ENCODE data around the gene LAMA3. TPM values are rescaled to one million over a fixed set of nuclear protein-coding genes. Genes with fewer than 3 reads are reported as not detected.

Gene LAMA3
- total RNA-seq, 2 experiments from 2014 or later = 0.07 TPM; not detected in 1

DNA sequence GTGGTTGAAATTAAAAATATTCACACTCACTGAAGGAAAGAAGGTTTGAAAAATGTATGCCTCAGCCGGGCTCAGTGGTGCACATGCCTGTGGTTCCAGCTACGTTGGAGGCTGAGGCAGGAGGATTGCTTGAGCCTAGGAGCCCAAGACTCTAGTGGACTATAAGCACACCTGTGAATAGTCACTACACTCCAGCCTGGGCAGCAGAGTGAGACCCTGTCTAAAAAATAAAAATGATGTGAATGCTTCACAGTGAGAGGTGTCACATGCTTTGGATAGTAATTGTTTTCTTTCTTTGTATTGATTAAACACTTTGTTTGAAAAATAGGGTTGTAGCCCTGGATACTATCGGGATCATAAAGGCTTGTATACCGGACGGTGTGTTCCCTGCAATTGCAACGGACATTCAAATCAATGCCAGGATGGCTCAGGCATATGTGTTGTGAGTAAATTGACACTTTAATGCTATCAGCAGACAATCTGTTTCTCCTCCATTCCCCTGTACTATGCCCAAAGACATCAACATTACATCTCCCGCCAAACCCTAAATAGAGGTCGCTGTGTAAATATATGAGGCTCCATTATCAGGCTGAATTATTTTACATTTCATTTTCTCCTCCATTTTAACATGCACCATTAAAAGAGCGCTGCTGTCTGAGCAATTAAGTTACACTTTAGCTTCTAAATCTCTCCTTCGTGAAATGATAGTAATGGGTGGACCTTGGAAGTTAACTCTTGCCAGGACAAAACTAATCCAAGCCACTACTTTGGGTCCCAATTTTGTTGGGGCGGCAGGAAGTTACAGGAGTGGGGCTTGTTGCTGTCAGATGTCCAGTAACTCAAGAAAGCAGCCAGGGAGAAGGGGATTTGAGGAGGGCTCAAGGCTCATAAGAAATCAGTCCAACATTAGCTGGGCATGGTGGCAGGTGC, 187.0 kb downstream of the LAMA3 start:
- H3K36me3 Mint-ChIP-seq = no peaks in the 10 kb centered on the region
- no peak for DNase-seq
- H3K27me3 Mint-ChIP-seq = no peaks in the 10 kb centered on the region
- no peaks in the 10 kb centered on the region for H3K9me3 Mint-ChIP-seq
- CTCF ChIA-PET = no interaction called here
- intact Hi-C loops (cut with micrococcal nuclease) = no loop called here
- no peak overlapping the region for H3K27ac Mint-ChIP-seq
- peaks cover 22% of the 10 kb centered on the region for H3K4me1 Mint-ChIP-seq (ENCODE audit: low read depth)
- H3K4me3 Mint-ChIP-seq = no peak overlapping the region
- POLR2A ChIA-PET = no interaction called here

DNA sequence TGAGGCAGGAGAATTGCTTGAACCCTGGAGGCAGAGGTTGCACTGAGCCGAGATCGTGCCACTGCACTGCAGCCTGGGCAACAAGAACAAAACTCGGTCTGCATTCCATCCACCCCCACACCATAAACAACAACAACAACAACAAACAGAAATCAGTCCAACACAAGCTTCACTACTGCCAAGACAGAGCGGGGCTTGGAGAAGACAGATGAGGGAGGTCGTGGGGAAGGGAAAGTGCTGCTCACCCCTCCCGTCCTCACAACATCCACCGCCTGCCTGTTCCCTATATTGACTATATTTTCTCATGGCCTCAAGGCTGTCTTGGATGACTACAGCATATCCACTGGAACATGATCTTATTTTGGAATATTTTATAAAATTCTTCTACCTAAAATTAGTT, 187.7 kb downstream of the LAMA3 start:
- Mint-ChIP-seq H3K4me3 (no peak overlapping the region), H3K9me3 (no peaks in the 10 kb centered on the region), H3K4me1 (ENCODE audit: low read depth) (peaks cover 15% of the 10 kb centered on the region), H3K36me3 (no peaks in the 10 kb centered on the region), H3K27me3 (no peaks in the 10 kb centered on the region), H3K27ac (no peak overlapping the region)
- CTCF ChIA-PET = interaction anchor here (1.2 kb wide), 1 partner anchor 378 kb away, joined by 3 read pairs; no protein-coding TSS in a partner anchor
- POLR2A ChIA-PET = no interaction called here
- no peak for DNase-seq
- intact Hi-C loops (cut with micrococcal nuclease) = no loop called here

GRCh38 chr18:23877371-23877770, 188.1 kb downstream of the LAMA3 start:
- ChIA-PET POLR2A (no interaction called here), CTCF (interaction anchor here (1.2 kb wide), 1 partner anchor 379 kb away, joined by 3 read pairs; no protein-coding TSS in a partner anchor)
- no peaks in the 10 kb centered on the region for H3K36me3 Mint-ChIP-seq
- no peaks in the 10 kb centered on the region for H3K27me3 Mint-ChIP-seq
- intact Hi-C loops (cut with micrococcal nuclease) = no loop called here
- no peak overlapping the region for H3K4me3 Mint-ChIP-seq
- no peak overlapping the region for H3K27ac Mint-ChIP-seq
- H3K4me1 Mint-ChIP-seq (ENCODE audit: low read depth) = peaks cover 10% of the 10 kb centered on the region
- DNase-seq = no peak
- no peaks in the 10 kb centered on the region for H3K9me3 Mint-ChIP-seq

DNA sequence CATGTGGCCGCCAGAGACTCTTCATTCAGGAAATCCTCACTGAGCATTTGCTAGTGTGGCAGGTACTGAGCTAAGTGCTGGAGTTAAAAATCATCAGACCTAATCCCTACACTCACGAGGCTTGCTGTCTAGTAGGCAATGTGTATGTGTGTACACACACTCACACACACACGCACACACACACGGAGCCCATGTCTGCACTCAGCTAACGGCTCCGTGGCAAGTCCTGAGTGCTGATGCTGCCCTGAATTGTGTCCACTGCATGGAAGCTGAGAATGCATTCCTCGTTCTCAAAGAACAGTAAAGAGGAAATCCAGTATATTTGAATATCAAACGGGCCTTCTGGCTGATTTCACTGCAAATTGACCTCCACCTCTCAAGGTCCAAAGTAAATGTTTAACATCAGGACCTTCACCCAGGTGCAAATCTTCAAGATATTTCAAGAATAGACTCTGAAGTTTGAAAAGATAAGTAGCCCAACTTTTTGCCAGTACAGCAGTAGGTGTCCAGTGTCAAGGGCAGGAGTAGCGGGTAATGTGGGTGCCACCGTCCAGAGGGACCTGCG, 189.2 kb downstream of the LAMA3 start:
- peaks cover 3% of the 10 kb centered on the region for H3K4me1 Mint-ChIP-seq (ENCODE audit: low read depth)
- DNase-seq = no peak
- intact Hi-C loops (cut with micrococcal nuclease) = no loop called here
- no peaks in the 10 kb centered on the region for H3K9me3 Mint-ChIP-seq
- no peak overlapping the region for H3K27ac Mint-ChIP-seq
- H3K36me3 Mint-ChIP-seq = no peaks in the 10 kb centered on the region
- CTCF ChIA-PET = interaction anchor here (1.2 kb wide), 1 partner anchor 380 kb away, joined by 3 read pairs; no protein-coding TSS in a partner anchor
- H3K27me3 Mint-ChIP-seq = no peaks in the 10 kb centered on the region
- no peak overlapping the region for H3K4me3 Mint-ChIP-seq
- POLR2A ChIA-PET = no interaction called here

DNA sequence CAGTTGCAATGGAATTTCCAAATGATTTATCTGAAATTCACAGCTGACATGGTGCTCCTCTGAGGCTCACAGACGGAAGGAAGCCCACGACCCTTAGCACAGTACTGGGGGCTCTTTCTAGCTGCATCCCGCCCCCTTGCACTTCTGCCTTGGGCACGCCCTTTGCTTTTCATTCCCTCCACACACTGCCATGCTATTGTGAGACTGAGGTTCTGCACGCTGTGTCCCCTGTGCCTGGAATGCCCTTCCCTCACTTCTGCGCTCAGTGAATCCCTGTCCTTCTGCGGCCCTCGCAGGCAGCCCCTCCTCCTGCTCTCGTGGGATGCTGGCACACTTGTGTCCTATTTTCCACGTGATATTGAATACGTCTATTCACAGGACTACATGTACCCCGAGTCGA, 189.9 kb downstream of the LAMA3 start:
- CTCF ChIA-PET = no interaction called here
- H3K4me3 Mint-ChIP-seq = no peak overlapping the region
- POLR2A ChIA-PET = no interaction called here

GRCh38 chr18:23879544-23879943, 190.3 kb downstream of the LAMA3 start:
- intact Hi-C loops (cut with micrococcal nuclease) = no loop called here
- DNase-seq = no peak
- no peak overlapping the region for H3K27ac Mint-ChIP-seq
- no peaks in the 10 kb centered on the region for H3K27me3 Mint-ChIP-seq
- H3K4me3 Mint-ChIP-seq = no peak overlapping the region
- H3K36me3 Mint-ChIP-seq = no peaks in the 10 kb centered on the region
- peaks cover 3% of the 10 kb centered on the region for H3K4me1 Mint-ChIP-seq (ENCODE audit: low read depth)
- no peaks in the 10 kb centered on the region for H3K9me3 Mint-ChIP-seq
- ChIA-PET CTCF (no interaction called here), POLR2A (no interaction called here)

More for the DNA sequence above, 189.9 kb downstream of the LAMA3 start:
- no peaks in the 10 kb centered on the region for H3K27me3 Mint-ChIP-seq
- H3K9me3 Mint-ChIP-seq = no peaks in the 10 kb centered on the region
- H3K27ac Mint-ChIP-seq = no peak overlapping the region
- DNase-seq = no peak
- intact Hi-C loops (cut with micrococcal nuclease) = no loop called here
- H3K4me1 Mint-ChIP-seq (ENCODE audit: low read depth) = peaks cover 3% of the 10 kb centered on the region
- no peaks in the 10 kb centered on the region for H3K36me3 Mint-ChIP-seq

DNA sequence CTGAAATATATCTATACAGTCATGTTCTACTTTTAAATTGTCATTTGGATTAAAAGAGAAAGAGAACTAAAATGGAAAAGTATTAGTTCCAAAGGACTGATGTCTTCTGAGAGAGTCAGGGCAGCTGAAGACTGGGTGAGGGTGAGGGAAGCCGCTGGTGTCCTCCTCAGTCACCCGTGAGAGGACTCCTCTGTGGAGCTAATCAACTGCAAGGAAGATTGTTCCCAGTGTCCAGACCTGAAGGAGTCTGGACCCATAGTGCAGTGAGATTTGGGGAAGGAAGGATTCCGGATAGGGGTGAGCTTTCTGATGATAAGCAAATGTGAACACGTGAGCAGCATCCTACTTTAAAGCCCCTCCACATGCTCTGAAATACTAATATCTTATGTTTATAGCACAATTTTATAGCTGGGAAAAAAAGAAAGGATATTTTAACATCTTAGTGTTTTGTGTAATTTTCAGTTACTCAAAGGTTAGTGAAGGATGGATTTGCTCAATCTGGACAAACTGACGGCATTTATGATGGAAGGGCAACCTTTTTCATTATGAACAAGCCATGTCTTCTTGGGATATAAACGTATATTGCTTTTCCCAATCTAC, 190.8 kb downstream of the LAMA3 start:
- Mint-ChIP-seq H3K27me3 (no peaks in the 10 kb centered on the region), H3K9me3 (no peaks in the 10 kb centered on the region), H3K36me3 (no peaks in the 10 kb centered on the region), H3K4me1 (ENCODE audit: low read depth) (peaks cover 5% of the 10 kb centered on the region), H3K4me3 (no peak overlapping the region), H3K27ac (no peak overlapping the region)
- intact Hi-C loops (cut with micrococcal nuclease) = no loop called here
- ChIA-PET CTCF (interaction anchor here (0.7 kb wide), 1 partner anchor 177 kb away, joined by 3 read pairs; no protein-coding TSS in a partner anchor), POLR2A (no interaction called here)
- DNase-seq = no peak

DNA sequence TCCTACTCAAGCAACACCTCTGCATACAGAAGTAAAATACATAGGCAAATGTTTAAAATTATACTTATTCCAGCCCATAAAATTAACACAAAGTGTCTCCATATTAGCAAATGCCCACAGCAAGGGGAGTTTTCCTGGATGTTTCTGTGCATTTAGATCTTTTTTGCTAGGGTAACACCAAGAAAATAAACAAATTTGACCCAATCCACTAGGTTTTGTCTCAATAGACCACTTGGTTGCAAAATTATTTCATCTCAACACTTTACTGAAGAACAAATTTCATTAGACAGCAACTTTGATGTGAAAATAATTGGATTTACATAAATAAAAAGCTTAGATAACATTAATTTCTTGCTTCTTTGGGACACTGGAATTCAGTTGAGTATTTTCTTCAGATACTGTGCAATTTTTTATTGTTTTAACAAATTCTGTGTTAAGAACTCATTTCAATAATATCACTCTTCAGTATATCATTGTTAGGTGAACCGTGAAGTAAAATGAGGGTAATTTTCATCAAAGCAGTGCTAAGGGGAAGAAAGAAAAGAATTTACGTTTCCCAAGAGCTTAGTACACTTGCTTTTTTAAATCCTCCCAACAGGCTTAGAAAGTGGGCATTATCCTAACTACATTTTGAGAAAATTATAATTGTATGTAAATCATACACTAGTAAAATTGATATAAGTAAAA, 191.8 kb downstream of the LAMA3 start:
- ChIA-PET CTCF (no interaction called here), POLR2A (no interaction called here)
- no peaks in the 10 kb centered on the region for H3K9me3 Mint-ChIP-seq
- no peak for DNase-seq
- intact Hi-C loops (cut with micrococcal nuclease) = no loop called here
- H3K4me3 Mint-ChIP-seq = no peak overlapping the region
- H3K36me3 Mint-ChIP-seq = no peaks in the 10 kb centered on the region
- no peaks in the 10 kb centered on the region for H3K27me3 Mint-ChIP-seq
- no peak overlapping the region for H3K27ac Mint-ChIP-seq
- H3K4me1 Mint-ChIP-seq (ENCODE audit: low read depth) = peaks cover 14% of the 10 kb centered on the region

DNA sequence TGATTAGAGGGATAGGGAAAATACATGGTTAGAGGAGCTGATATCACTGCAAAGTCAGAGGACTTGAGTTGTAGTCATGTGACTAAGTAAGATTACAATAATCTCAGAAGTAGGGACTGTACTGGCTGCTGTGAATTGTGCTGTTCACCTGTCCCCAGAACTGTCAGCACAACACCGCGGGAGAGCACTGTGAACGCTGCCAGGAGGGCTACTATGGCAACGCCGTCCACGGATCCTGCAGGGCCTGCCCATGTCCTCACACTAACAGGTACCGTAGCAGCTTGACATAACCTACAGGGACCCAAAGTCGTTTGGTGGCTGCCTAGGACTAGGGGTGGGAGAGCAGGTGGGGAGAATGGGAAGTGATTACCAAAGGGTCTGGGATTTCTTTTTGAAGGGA, 192.5 kb downstream of the LAMA3 start:
- H3K27ac Mint-ChIP-seq = no peak overlapping the region
- H3K27me3 Mint-ChIP-seq = no peaks in the 10 kb centered on the region
- peaks cover 14% of the 10 kb centered on the region for H3K4me1 Mint-ChIP-seq (ENCODE audit: low read depth)
- H3K4me3 Mint-ChIP-seq = no peak overlapping the region
- intact Hi-C loops (cut with micrococcal nuclease) = no loop called here
- no peaks in the 10 kb centered on the region for H3K9me3 Mint-ChIP-seq
- ChIA-PET POLR2A (no interaction called here), CTCF (interaction anchor here (0.8 kb wide), 1 partner anchor 37 kb away, joined by 3 read pairs; no protein-coding TSS in a partner anchor)
- no peaks in the 10 kb centered on the region for H3K36me3 Mint-ChIP-seq
- DNase-seq = no peak

DNA sequence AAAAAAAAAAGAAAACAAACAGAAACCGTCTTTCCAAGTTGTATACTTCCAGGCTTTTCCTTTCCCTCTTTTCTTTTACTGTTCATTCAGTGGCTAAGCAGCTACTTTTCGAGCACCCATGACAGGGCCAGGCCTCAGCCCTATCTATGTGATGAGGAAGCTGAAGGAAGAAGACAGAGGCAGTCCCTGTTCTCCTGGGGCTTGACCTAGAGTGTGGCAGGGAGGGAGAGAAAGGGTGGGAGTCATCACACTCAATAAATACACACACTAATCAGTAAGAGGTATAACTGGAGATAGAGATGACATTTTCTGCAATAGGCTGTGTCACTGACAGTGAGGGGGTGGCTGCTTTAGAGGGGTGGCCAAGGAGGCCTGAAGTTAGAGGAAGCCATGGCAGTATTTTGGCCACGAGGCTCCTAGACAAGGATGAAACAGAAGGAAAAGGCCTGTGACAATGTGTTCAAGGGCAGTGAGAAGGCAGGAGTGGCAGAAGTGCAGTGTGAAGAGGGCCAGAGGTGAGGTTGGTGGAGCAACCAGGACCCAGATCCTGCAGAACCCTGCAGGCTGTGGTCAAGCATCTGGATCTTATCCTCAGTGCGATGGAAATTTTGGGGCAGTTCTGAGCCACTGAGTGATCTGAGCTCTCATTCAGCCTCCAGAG, 193.5 kb downstream of the LAMA3 start:
- H3K4me1 Mint-ChIP-seq (ENCODE audit: low read depth) = peaks cover 14% of the 10 kb centered on the region
- ChIA-PET CTCF (no interaction called here), POLR2A (no interaction called here)
- DNase-seq = no peak
- intact Hi-C loops (cut with micrococcal nuclease) = no loop called here
- H3K36me3 Mint-ChIP-seq = no peaks in the 10 kb centered on the region
- H3K27ac Mint-ChIP-seq = no peak overlapping the region
- no peaks in the 10 kb centered on the region for H3K9me3 Mint-ChIP-seq
- H3K27me3 Mint-ChIP-seq = no peaks in the 10 kb centered on the region
- H3K4me3 Mint-ChIP-seq = no peak overlapping the region

GRCh38 chr18:23883277-23883790, 194.1 kb downstream of the LAMA3 start:
- intact Hi-C loops (cut with micrococcal nuclease) = no loop called here
- H3K36me3 Mint-ChIP-seq = no peaks in the 10 kb centered on the region
- CTCF ChIA-PET = no interaction called here
- POLR2A ChIA-PET = no interaction called here
- H3K27ac Mint-ChIP-seq = no peak overlapping the region
- H3K4me1 Mint-ChIP-seq (ENCODE audit: low read depth) = peaks cover 14% of the 10 kb centered on the region
- no peaks in the 10 kb centered on the region for H3K9me3 Mint-ChIP-seq
- no peaks in the 10 kb centered on the region for H3K27me3 Mint-ChIP-seq
- no peak for DNase-seq
- H3K4me3 Mint-ChIP-seq = no peak overlapping the region
